ENCODE measurements around the gene CSNK1D.

CSNK1D gene

DNA sequence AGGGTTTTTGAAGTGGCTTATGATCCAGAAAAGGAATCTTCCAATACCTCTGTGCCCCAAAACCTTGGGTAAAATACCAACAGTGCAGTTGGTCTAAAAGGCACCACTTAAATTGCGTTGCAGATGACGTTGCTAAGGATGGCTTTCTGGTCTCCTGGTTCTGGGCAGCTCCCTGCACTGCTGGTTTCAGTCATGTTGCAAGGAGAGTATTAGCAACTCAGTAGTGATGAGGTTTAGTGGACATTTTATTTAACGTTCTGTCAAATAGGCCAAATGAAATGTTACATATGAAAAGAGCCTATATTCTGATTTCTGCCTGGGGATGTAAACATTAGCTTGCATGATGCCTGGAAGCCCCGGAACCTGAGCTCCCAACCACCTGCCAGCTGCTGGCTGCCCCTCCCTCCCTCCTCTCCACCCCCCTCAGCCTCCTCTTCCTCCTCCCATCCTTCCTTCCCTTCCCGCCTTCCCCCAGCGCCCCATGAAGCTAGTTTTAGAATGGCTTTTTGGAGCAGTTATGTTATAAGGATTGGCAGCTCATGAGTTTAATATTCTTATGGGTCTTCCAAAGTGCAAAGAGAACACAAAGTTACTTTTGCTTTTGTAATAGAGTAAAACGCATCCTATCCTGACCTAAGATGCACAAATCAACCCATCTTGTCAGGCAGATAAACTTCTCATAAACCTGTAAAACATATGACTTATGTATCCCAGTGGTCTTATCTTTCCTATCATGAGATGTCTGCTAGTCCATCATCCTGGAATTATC is 23.2 kb upstream of the CSNK1D start:
- DNase-seq (ENCODE audit: low read depth in 1 of 2, low spot score in 1 of 2) = no peak

DNA sequence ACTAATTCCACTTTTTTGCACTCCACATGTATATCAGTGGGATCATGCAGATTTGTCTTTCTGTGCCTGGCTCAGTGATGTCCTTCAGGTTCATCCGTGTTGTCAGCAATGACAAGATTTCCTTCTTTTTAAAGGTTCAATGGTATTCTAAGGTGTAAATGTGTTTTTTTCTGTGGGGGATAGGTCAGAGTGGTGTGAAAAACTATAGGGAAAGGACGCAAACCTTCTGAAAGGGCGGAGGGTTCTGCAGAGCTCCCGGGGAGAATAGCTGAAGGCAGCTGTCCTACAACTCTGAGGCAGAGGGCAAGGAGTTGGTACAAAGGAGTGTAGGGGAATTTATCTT is 21.9 kb upstream of the CSNK1D start:
- no peak for DNase-seq (ENCODE audit: low read depth in 1 of 2, low spot score in 1 of 2)

DNA sequence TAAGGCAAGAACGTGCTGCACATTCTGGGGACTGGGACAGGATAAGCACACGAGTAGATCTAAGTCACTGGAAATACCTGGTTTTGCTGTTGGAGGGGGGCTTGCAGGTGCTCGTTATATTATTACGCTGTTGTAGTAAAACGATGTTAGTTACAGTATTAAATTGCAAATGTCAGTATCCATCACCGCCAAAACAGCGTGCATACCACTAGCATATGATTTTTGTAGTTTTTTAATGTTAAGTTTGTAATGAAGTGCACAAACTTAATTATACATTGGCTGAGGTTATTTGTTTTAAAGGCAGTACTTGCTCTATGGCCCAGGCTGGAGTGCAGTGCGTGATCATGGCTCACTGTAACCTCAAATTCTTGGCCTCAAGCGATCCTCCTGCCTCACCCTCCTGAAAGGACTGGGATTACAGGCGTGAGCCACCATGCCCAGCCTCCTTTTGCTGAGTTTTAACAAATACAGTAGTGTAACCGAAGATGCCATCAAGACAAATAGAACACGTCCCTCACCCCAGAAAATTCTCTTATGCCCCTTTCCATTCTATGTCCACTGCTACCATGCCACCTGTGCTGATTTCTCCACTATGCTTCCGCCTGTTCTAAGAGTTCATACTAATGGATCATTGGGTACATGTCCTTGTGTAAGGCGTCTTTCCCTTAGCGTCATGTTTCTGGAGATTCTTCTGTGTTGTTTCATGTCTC is 20.7 kb upstream of the CSNK1D start:
- no peak for DNase-seq (ENCODE audit: low read depth in 1 of 2, low spot score in 1 of 2)

DNA sequence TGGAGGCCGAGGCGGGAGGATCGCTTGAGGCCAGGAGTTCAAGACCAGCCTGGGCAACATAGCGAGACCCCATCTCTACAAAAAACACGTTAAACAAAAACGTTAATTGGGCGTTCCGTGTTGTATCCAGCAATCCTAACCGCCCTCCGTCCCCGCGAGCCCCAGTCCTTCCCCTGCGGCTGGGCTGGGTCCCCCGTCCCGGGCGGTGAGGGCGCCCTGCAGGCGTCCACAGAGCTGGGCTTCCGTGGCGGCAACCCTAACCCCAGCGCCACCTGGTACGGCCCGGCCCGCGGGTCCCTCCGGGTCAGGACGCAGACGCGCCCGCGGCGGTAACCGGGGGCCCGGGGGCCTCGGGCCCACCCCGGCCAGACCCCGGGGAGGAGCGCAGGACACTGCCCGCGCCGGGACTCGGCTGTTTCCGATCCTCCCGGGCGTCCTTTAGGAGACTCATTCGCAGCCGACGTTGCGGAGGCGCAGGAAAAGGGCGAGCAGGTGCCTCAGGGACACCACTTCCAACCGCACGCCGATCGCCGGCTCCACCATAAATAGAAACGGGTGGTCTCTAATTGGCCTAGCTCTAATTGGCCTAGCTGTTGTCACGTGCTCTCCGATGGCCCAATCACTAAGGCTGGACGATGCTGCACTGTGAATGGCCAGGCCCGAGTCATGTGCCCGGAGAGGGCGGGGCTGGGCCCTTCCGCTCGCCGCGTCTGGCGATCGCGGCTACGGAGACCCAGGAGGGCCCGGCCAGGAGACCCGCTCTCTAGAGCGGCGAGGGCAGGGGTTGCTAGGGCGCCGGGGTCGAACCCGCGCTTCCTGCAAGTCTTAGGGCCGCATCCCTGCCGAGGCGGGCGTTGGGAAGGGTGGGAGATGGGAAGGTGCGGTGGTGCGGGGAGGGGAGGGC is 19.0 kb upstream of the CSNK1D start:
- DNase-seq (ENCODE audit: low read depth in 1 of 2, low spot score in 1 of 2) = peak; percentile 71 to 93

DNA sequence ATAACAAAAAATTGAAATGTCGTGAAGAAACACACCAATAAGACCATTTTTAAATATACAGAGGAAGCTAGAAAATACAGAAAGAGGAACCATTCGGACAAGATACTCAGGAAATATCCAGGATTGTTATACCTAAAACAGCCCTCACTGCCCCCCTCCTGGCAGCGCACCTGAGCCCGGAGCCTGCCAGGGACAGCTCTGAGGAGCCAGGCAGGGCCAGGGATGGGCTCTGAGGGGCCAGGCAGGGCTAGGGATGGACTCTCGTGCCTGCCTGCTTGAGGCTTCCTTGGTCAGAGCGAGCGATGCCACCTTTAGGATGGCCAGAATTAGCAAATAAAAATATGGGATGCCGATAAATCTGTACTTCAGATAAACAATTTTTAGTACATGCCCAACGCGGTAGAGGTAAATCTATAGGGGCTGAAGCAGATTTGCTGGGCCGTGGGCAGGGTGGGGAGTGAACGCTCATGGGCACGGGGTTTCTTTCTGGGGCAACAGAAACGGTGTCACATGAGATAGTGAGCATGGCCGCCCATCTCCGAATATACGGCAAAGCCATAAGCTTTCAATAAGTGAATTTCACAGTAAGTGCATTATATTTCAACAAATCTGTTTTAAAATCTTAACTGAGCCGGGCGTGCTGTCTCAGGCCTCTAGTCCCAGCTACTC is 18.2 kb upstream of the CSNK1D start:
- DNase-seq (ENCODE audit: low read depth in 1 of 2, low spot score in 1 of 2) = no peak

DNA sequence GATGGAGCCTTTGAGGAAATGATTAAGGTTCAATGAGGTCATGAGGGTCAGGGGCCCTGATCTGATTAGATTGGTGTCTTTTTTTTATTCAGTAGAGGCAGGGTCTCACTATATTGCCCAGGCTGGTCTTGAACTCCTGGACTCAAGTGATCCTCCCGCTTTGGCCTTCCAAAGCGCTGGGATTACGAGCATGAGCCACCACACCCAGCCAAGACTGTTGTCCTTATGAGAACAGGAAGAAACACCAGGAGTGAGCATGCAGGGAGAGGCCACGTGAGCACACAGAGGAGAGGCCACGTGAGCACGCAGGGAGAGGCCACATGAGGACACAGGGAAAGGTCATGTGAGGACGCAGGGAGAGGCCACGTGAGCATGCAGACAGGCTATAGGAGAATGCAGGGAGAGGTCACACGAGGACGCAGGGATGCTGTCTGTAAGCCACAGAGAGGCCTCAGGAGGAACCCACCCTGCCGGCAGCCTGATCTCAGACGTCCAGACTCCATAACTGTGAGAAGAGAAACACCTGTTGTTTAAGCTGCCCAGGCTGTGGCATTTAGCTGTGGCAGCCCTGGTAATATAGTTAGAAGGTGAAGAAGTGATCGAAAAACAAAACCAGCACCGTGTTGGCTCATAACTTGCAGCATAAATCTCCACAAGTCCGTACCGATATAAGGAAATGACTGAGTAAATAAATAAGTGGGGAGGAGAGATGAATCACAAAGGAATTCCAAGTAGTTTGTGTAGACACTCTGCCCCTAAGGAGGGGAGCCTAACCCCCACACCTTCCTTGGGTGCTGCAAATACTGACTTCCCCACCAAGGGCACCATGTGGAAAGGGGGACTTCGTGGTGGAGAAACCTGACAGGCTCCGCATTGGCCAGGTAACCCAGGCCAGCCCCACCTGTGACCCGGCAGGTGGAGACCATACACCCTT is 14.6 kb upstream of the CSNK1D start:
- DNase-seq (ENCODE audit: low read depth in 1 of 2, low spot score in 1 of 2) = no peak

DNA sequence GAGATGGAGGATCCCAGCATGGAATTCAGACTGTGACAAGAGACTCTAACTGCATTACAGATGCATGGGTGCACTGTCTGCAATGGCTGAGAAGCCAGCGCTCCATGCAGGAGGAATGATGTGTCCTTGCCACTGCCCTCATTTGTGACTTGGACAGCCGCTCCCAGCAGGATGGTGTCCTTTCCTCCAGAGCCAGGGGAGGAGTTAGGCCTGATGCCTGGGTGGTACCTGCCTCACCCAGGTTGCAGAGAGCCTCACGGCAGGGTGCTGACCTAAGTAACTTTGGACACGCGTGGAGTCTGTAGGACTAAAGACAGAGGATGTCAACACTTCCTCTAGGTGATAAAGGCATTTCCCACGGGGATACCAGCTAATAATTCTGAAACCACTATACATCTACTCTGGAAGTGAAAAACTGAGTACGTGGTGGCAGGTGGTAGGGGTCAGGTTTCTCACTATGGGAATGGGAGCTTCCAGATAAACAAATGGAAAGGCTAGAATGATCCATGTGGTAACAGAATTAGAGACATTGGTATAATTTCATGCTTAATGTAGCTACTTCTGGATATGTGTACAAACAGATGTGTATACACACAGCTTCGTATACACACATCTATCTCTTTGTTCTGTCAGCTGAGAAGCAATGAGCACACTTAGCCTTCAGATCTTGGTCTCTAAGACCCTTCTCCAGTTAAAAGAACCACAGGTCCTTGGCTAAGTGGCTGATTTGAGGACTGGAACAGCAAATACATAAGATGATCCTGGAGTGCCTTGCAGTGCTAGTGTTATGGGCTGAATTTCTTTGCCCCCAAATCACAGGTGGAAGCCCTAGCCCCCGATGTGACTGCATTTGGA is 13.7 kb upstream of the CSNK1D start:
- DNase-seq (ENCODE audit: low read depth in 1 of 2, low spot score in 1 of 2) = no peak

DNA sequence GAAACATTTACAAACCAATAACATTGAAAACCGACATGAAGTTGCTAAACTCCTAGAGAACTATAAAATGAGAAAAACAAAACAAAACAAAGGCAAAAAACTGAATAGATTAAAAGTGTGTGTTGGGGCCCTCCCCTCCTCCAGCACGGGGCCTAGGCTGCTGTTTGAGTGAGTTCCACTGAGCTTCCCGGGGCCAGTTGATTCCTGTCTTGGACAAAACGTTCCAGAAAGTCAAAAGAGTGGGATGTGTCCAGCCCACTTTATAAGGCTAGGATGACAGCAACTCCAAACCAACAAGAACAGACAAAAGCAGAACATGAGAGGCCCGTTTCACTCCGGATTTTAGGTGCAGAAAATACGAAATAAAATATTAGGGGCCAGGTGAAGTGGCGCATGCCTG is 11.6 kb upstream of the CSNK1D start:
- no peak for DNase-seq (ENCODE audit: low read depth in 1 of 2, low spot score in 1 of 2)

DNA sequence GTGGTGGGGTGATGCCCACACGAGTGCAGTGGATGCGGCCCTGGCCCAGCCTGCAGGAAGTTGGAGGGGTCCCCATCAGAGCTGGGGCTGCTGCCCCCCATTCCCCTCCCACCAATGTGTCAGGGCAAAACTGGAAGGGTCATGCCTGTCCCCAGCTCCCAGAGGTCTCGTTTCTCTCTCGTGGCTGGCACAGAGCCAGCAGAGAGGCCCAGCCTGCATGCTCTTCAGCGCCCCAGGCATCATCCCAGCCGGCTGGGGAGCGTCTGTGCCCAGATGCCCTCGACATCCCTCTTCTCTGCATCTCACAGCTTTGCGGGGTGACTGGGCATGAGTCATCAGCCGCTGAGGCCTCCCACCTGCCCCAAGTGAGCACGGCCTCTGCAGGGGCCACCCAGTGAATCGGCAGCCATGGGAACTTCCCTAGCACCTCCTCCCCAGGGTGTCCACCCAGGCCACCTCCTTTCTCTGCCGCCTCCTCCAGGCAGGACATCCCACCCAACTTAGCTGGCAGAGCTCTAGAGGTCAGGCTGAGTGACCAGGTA is 9.8 kb upstream of the CSNK1D start:
- DNase-seq (ENCODE audit: low read depth in 1 of 2, low spot score in 1 of 2) = no peak

DNA sequence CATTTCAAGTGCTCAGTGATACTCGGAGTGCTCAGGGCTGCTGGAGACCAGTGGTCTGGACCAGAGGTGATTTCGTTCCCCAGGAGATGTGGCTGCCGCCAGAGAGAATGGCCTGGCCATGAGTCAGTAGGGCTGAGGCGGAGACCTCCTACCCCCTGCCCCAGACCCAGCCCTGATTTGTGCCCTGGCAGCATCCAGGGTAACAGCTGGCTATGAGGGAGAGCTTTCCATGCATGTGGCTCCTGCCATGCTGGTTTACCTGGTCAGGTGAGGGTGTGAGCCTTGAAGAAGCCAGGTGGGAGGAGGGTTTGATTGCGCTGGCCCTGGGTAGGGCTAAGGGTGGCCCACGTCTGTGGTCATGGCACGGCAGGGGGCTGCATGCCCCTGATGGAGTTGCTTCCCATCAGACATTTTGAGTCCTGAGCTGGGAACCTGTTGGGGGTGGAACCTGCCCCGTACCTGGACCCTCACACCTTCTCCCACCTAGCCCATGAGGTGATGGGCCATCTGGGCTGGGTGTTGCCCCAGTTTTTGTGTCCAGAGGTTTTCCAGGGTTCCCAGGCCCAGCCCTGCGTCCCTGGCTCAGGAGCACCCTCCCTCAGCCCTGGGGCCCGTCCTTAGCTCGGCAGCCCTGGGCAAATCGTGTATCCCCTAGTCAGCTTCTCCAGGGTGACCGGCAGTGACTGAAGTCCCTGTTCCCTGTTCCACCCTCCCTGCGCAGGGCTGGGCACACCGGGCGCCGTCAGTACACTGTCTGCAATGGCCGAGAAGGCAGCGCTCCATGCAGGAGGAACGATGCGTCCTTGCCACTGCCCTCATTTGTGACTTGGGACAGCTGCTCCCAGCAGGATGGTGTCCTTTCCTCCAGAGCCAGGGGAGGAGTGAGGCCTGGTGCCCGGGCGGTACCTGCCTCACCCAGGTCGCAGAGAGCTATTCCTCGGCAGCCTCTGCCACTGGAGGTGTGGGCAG is 9.0 kb upstream of the CSNK1D start:
- DNase-seq (ENCODE audit: low read depth in 1 of 2, low spot score in 1 of 2) = no peak

DNA sequence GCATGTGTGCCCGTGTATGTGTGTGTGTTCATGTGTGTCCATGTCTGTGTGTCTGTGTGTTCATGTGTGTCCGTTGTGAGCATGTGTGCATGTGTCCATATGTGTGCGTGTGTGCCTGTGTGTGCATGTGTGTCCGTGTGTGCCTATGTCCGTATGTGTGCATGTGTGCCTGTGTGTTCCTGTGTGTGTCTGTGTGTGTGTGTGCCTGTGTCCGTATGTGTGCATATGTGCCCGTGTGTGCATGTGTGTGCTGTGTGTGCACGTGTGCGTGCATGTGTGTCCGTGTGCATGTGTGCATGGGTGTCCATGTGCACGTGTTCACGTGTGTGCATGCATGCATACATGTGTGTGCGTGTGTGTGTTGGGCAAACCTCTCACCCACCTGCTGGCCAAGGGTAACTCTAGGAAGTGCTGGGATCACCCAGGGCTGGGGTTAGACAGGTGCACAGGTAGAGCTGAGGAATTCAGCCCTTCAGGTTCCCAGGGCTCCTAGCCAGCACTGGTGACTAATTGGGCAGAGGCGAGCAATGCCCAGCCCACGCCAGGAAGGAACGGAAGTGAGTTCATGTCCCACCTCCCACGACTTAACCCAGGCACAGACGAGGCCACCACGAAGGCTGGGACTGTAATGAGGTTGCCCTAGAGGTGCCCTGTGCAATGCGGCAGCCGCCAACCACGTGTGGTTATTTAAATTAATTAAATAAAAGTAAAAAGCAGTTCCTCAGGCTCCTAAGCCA is 8.2 kb upstream of the CSNK1D start:
- DNase-seq (ENCODE audit: low read depth in 1 of 2, low spot score in 1 of 2) = no peak

DNA sequence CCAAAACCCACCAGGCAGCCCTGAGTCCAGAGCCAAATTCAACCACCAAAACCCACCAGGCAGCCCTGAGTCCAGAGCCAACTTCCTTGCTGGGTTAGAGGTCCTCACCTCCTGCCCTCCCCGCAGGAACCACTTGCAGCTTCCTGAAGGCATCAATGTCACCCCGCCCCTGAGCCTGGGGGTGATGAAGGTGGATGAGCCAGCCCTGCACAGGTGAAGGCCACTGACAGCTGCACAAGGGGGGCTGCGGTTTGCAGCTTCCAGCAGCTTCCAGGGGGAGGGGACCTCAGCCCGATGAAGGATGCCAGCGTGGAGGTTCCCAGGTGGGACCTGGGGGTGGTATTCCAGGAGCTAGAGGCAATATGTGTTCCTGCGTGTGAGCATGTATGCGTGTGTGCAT is 7.6 kb upstream of the CSNK1D start:
- DNase-seq (ENCODE audit: low read depth in 1 of 2, low spot score in 1 of 2) = no peak

DNA sequence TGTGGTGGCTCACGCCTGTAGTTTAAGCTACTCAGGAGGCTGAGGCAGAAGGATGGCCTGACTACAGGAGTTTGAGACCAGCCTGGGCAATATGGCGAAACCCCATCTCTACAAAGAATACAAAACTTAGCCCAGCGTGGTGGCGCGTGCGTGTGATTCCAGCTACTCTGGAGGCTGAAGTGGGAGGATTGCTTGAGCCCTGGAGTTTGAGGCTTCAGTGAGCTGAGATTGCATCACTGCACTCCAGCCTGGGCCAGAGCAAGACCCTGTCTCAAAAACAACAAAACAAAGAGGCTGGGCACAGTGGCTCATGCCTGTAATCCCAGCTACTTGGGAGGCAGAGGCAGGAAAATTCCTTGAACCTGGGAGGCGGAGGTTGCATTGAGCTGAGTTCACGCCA is 7.0 kb upstream of the CSNK1D start:
- DNase-seq (ENCODE audit: low read depth in 1 of 2, low spot score in 1 of 2) = no peak

DNA sequence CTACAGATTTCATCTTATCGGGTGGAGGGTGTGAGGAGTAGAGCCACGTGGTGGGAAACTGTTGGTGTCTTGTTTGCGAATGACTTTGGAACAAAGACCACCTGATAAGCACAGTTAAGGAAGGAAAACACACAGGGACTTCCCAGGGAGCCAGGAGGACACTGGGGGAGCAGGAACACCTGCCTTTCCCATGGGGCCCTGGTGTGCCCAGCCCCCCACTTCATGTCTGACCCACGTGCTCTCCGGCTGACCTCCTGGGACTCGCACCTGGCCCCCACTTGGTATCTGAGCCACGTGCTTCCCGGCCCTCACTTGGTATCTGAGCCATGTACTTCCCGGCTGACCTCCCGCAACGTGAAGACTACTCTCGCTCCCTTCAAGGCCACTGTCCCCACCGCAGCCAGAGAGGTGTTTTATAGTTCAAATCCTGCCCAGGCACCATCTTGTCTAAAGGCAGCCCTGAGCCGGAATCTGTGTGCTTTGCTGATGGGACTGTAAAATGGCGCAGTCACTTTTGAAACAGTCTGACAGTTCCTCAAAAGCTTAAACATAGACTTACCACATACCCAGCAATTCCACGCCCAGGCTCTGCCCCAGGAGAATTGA is 5.4 kb upstream of the CSNK1D start:
- DNase-seq (ENCODE audit: low read depth in 1 of 2, low spot score in 1 of 2) = no peak

DNA sequence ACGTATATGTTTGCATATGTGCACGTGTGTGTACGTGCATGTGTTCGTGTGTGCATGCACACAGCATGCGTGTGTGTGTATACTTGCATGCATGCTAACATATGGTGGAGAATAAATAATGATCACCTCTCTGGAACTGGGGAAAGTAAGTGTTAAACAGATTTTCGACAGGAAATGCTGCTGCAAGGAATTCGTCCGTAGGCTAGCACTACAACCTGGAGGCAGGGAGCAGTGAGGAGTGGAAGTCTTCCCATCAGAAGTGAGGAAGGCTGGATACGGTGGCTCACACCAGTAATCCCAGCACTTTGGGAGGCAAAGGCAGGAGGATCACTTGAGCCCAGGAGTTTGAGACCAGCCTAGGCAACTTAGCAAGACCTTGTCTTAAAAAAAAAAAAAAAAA is 4.8 kb upstream of the CSNK1D start:
- DNase-seq (ENCODE audit: low read depth in 1 of 2, low spot score in 1 of 2) = no peak

DNA sequence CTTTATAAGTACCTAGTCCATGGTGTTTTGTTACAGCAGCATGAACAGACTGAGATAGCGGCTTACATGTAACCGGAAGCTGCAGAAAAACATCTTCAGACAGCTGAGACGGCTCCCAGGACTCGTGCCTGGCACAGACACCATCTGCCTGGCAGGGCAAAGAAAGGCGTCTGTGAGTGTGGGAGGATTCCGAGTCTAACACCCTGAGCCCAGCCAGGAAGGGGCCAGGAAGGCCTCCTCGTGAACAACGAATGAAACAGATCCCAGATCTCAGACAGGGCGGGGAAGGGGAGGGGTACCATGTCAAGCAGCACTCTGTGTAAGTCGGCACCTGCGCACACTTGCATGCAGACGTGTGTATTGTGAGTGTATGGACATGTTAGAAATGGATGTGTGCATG is 4.4 kb upstream of the CSNK1D start:
- no peak for DNase-seq (ENCODE audit: low read depth in 1 of 2, low spot score in 1 of 2)

DNA sequence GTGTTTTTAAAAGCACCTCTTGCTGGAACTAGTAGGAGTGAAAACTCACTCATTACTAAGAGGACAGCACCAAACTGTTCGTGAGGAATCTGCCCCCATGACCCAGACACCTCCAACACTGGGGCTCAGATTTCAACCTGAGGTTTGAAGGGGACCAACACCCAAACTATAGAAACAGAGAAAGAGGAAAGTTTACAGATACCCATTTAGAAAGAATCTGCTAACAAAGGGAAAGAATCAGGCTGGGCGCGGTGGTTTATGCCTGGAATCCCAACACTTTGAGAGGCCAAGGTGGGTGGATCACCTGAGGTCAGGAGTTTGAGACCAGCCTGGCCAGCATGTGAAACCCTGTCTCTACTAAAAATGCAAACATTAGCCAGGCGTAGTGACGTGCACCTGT is 3.4 kb upstream of the CSNK1D start:
- DNase-seq (ENCODE audit: low read depth in 1 of 2, low spot score in 1 of 2) = no peak
